Measurements from ENCODE around the gene NIPA2. TPM values are rescaled to one million over a fixed set of nuclear protein-coding genes. Genes with fewer than 3 reads are reported as not detected.
A peak's percentile ranks its signal among the peaks of the same experiment; 100 is the strongest.

The NIPA2 gene
- total RNA-seq, 2 donors from 2014 or later, result 32.0 to 34.5 TPM

DNA sequence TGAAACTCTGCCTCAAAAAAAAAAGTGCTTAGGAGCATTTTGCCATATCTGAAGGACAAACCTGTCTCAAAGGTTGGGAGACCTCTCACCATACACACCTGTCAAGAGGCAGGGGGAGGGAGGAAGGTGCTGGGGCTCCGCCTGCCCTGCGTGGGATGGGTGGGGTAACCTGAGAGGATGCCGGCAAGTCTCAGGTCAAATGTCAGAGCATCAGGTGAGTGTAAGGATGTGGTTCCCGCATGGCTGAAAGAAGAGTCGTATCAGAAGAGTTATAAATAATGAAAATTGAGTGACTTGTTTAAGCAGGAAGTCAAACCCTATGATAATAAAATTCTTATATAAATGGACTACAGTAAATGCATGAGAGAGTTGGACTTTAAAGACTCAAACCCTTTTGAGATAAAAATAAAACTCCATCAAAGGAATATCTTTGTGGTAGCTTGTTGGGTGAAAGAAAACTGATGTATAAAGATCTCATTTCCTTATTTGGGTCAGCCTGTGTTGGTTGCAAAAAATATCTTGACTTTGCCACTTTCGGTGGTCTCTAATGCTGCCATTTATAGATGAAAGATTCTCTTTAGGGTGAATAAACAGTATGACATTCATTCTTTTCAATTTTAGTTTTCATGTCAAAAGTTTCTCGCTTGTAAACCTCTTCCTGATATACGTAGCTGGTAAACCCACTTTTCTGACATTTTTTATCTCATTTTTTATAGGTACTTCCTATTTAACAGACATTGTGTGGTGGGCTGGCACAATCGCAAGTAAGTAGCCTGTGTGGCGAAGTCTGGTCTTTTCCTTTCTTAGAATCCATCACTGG lies 28.2 kb upstream of the NIPA2 start:
- DNase-seq, result no peak
- H3K4me1 Mint-ChIP-seq, result no peaks in the 10 kb centered on the region
- no peaks in the 10 kb centered on the region for H3K27me3 Mint-ChIP-seq
- ATAC-seq, result no peak
- no peak overlapping the region for H3K27ac Mint-ChIP-seq
- H3K9me3 ChIP-seq (ENCODE audit: control insufficient read depth, low read length, poor library complexity, severe bottlenecking), result no peaks in the 10 kb centered on the region
- H3K4me3 Mint-ChIP-seq, result no peak overlapping the region
- no peaks in the 10 kb centered on the region for H3K36me3 Mint-ChIP-seq (ENCODE audit: low read depth)

DNA sequence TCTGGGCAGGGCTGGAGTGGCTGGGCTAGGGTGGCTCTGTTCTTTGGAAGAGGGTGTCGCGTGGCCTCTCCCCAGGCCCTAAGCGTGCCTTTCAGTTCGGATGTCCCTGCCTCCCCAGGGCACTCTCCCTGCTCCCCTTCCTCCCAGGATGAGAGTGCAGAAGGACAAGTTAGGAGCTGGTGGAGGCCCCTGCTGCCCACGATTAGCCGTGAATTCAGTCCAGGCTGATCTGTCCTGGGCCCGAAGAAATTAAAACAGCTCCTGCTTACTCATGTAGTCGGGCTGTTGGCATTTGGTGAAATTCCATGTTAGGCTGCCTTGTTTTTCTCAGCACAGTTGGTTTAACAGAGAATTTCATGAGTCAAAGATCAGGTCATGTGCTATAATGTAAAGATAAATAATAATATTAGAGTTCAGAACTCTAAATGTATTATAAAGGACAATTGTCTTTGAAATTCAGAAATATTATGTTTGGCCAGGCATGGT lies 27.6 kb upstream of the NIPA2 start:
- ATAC-seq, result no peak
- Mint-ChIP-seq H3K4me3 (no peak overlapping the region), H3K4me1 (no peaks in the 10 kb centered on the region), H3K27ac (no peak overlapping the region), H3K36me3 (ENCODE audit: low read depth) (no peaks in the 10 kb centered on the region), H3K27me3 (no peaks in the 10 kb centered on the region)
- H3K9me3 ChIP-seq (ENCODE audit: control insufficient read depth, low read length, poor library complexity, severe bottlenecking), result no peaks in the 10 kb centered on the region
- no peak for DNase-seq

DNA sequence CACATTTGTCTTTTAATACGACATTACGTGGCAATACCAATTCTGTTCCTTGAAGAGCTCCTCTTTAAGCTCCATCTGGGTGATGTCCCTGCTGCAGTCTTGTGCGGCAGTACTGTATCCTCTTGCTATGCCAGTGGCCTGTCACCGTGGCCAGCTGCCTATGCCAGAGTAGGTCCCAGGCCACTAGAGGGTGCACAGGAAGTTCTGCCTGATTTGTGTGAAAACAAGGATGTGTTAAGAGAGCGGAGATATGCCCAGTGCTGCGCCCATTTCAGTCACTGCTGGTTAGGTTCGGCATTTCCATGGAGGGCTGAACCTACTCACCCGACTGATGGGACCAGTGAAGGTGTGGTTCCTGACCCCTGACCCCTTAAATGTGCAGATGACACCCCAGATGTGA lies 26.8 kb upstream of the NIPA2 start:
- H3K4me1 Mint-ChIP-seq, result no peaks in the 10 kb centered on the region
- no peak for ATAC-seq
- no peak for DNase-seq

DNA sequence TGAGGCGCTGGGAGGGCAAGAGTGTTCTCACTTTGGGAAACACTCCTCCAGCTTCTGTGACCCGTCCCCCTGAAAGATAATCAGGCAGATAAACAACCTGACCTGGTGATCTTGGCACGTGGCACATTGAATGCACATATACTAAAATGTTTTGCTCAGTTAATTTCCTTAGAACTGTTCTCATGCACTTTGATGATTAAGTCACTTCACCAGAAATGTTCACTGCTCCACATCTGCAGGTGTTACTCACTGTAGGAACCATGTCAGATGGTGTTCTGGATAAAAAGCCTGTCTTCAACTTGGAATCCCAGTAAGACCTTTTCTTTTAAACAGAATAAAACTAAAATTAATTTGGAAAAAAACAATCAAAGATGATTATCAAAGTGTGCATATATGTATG lies 24.6 kb upstream of the NIPA2 start:
- no peaks in the 10 kb centered on the region for H3K27me3 Mint-ChIP-seq
- H3K36me3 Mint-ChIP-seq (ENCODE audit: low read depth), result no peaks in the 10 kb centered on the region
- H3K9me3 ChIP-seq (ENCODE audit: control insufficient read depth, low read length, poor library complexity, severe bottlenecking), result no peaks in the 10 kb centered on the region
- no peaks in the 10 kb centered on the region for H3K4me1 Mint-ChIP-seq
- H3K27ac Mint-ChIP-seq, result no peak overlapping the region
- H3K4me3 Mint-ChIP-seq, result no peak overlapping the region
- ATAC-seq (no peak), DNase-seq (no peak)

More for the DNA sequence above, 26.8 kb upstream of the NIPA2 start:
- no peaks in the 10 kb centered on the region for H3K27me3 Mint-ChIP-seq
- H3K36me3 Mint-ChIP-seq (ENCODE audit: low read depth), result no peaks in the 10 kb centered on the region
- H3K4me3 Mint-ChIP-seq, result no peak overlapping the region
- H3K27ac Mint-ChIP-seq, result peak overlapping the region; percentile 34
- no peaks in the 10 kb centered on the region for H3K9me3 ChIP-seq (ENCODE audit: control insufficient read depth, low read length, poor library complexity, severe bottlenecking)

DNA sequence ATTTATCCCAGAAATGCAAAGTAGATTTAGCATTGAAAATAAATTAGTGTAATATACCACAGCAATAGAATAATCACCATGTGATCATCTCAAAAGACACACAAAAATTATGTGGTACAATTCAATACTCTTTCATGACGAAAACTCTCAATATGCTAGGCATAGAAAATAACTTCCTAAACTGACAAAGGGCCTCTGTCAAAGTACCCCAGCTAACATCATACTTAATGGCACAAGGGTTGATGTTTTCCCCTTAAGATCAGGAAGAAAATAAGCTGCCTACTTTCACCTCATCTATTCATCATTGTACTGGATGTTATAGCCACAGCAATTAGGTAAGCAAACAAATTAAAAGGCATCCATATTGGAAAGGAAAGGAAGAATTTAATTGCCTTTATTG lies 22.7 kb upstream of the NIPA2 start:
- H3K4me3 Mint-ChIP-seq, result no peak overlapping the region
- ATAC-seq, result no peak
- H3K9me3 ChIP-seq (ENCODE audit: control insufficient read depth, low read length, poor library complexity, severe bottlenecking), result no peaks in the 10 kb centered on the region
- no peaks in the 10 kb centered on the region for H3K36me3 Mint-ChIP-seq (ENCODE audit: low read depth)
- H3K27me3 Mint-ChIP-seq, result no peaks in the 10 kb centered on the region
- no peak for DNase-seq
- no peaks in the 10 kb centered on the region for H3K4me1 Mint-ChIP-seq
- no peak overlapping the region for H3K27ac Mint-ChIP-seq

DNA sequence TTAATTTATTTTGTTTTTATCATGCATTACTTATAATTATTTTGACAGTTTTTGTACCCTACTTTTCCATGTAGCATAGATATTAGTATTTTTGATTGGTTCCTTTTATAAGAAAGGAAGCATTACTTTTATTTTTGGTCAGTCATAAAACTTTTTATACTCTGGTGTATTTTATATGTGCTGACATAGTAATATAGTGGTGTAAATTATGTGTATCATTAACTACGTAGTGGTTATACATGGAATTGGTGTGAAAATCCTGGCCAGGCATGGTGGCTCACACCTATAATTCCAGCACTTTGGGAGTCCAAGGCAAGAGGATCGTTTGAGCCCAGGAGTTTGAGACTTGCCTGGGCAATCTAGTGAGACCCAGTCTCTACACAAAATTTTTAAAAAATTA lies 18.8 kb upstream of the NIPA2 start:
- H3K4me3 Mint-ChIP-seq, result no peak overlapping the region
- H3K4me1 Mint-ChIP-seq, result no peaks in the 10 kb centered on the region
- no peaks in the 10 kb centered on the region for H3K9me3 ChIP-seq (ENCODE audit: control insufficient read depth, low read length, poor library complexity, severe bottlenecking)
- no peak overlapping the region for H3K27ac Mint-ChIP-seq
- peaks cover 6% of the 10 kb centered on the region for H3K36me3 Mint-ChIP-seq (ENCODE audit: low read depth)
- no peaks in the 10 kb centered on the region for H3K27me3 Mint-ChIP-seq
- ATAC-seq (no peak), DNase-seq (no peak)

DNA sequence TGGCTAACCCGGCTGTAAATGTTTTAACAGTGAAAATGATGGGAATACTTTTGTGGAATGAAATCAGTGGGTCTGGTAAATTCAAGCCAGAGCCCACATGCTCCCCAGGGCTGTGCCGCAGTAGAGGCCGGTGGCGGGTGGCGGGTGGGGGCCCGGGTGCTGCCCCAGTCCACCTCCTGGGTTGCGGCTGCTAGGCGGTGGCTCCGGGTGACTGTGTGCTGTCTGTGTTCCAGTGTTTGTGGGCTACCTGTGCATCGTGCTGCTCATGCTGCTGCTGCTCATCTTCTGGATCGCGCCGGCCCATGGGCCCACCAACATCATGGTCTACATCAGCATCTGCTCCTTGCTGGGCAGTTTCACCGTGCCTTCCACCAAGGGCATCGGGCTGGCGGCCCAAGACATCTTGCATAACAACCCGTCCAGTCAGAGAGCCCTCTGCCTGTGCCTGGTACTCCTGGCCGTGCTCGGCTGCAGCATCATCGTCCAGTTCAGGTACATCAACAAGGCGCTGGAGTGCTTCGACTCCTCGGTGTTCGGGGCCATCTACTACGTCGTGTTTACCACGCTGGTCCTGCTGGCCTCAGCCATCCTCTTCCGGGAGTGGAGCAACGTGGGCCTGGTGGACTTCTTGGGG lies 14.9 kb upstream of the NIPA2 start:
- Mint-ChIP-seq H3K27me3 (no peaks in the 10 kb centered on the region), H3K36me3 (ENCODE audit: low read depth) (peaks cover 7% of the 10 kb centered on the region), H3K4me3 (no peak overlapping the region), H3K27ac (no peak overlapping the region), H3K4me1 (no peaks in the 10 kb centered on the region)
- ATAC-seq (no peak), DNase-seq (no peak)
- no peaks in the 10 kb centered on the region for H3K9me3 ChIP-seq (ENCODE audit: control insufficient read depth, low read length, poor library complexity, severe bottlenecking)

DNA sequence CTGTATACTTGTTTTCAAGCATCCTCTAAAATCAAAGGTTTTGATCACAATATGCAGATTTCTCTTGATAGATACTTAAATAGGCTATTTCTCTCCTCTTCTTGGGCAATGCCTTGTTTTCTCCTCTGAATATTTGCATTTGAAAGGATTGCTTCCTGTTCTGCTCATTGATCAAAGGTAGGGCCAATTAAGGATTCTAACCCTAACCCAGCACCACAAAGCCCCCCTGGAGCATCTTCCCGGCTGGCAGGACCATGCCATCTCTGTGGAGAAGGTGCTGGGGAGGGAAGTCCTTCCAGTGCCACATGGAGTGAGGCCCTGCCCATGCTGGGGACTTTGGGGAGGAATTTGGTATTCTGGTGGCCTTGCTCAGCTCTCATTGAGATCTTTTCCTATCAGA lies 11.3 kb upstream of the NIPA2 start:
- no peaks in the 10 kb centered on the region for H3K4me1 Mint-ChIP-seq
- no peaks in the 10 kb centered on the region for H3K9me3 ChIP-seq (ENCODE audit: control insufficient read depth, low read length, poor library complexity, severe bottlenecking)
- no peak for DNase-seq
- ATAC-seq, result no peak
- peaks cover 7% of the 10 kb centered on the region for H3K36me3 Mint-ChIP-seq (ENCODE audit: low read depth)
- H3K27ac Mint-ChIP-seq, result no peak overlapping the region
- H3K27me3 Mint-ChIP-seq, result no peaks in the 10 kb centered on the region
- H3K4me3 Mint-ChIP-seq, result no peak overlapping the region

DNA sequence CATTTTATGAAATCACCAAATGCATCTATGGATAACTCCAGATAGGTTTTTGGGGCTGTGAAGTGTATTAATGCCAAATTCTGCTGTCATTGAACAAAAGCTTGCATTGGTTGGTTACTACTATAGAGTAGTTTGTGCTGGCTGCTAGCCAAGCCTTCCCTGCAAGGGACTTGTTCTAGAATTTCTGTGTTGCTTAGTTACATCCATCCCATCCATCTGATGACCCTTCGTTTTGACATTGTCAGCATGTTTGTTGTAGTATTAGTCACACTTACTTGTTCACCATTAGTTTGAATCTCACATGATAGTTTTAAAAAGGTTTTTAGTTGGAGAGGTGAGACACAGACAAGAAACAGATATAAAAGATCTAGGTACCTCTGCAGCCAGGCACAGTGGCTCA lies 7.0 kb upstream of the NIPA2 start:
- ATAC-seq, result no peak
- Mint-ChIP-seq H3K36me3 (ENCODE audit: low read depth) (peaks cover 4% of the 10 kb centered on the region), H3K4me3 (no peak overlapping the region), H3K27ac (no peak overlapping the region), H3K27me3 (no peaks in the 10 kb centered on the region), H3K4me1 (no peaks in the 10 kb centered on the region)
- no peaks in the 10 kb centered on the region for H3K9me3 ChIP-seq (ENCODE audit: control insufficient read depth, low read length, poor library complexity, severe bottlenecking)
- no peak for DNase-seq

DNA sequence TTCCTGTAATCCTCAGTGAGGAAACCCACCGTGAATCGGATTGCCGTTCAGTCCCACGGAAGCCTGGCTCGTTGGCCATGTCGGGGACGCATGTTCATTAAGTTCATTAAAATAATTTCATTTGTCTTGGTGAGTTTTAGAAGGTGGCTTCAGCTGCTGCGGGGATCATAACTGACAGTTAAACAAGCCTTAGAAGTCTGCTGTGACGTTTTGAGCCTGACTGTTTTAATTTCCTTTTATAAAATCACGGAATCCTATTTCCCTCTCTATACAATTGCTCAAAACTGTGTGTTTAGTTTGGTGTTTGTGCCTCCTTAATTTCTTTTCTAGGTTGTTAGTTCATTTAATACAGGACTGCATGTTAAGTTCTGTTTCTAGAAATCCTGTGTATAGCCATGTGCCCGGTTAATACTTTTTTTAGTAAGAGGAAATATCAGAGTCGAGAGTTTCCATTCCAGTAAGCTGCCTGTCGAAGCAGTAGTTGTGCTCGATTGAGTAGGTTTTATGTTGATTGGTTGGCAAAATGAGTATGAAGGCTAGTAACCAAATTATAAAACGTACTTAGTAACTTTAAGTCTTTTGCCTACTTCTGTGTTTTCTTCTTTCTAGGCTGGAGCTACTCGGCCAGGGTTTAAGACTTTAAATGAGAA lies 705 bp downstream of the NIPA2 start:
- Mint-ChIP-seq H3K27me3 (no peaks in the 10 kb centered on the region), H3K4me1 (peaks cover 25% of the 10 kb centered on the region), H3K4me3 (peak overlapping the region; percentile 92), H3K27ac (peak overlapping the region; percentile 93), H3K36me3 (ENCODE audit: low read depth) (peaks cover 4% of the 10 kb centered on the region)
- ATAC-seq, result no peak
- H3K9me3 ChIP-seq (ENCODE audit: control insufficient read depth, low read length, poor library complexity, severe bottlenecking), result no peaks in the 10 kb centered on the region
- no peak for DNase-seq

DNA sequence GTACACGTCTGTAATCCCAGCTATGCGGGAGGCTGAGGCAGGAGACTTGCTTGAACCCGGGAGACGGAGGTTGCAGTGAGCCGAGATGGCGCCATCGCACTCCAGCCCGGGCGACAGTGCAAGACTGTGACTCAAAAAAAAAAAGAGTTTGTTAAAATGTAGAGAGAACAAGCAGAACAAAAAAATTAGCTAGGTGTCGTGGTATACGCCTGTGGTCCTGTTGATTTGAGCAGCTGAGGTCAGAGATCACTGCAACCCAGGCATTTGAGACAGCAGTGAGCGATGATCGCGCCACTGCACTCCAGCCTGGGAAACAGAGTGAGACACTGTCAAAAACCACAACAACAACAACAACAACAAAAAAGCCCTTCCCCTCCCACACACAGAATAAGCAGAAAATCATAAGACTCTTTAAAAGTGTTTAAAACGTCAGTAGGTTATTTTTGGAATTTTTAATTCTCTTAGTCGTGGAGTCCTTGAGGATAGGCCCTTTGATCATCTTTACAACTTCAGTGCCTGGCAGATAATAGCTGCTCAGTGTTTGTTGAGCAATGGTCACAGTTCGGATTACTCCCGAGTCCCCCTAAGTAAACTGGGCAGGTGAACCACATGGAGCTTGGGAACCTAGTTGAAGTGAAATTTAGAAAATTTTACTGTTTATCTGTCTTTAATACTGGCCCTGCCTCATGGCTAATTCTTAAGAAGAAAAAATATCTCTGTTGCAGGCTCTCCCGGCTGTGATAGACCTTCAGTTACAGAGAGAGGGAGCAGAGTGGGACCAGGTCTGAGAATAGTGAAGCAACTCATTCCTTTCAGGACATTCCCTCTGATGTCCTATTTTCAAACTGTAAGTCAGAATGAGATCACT lies 6.2 kb downstream of the NIPA2 start:
- Mint-ChIP-seq H3K27ac (peak overlapping the region; percentile 71), H3K36me3 (ENCODE audit: low read depth) (peaks cover 4% of the 10 kb centered on the region), H3K4me3 (no peak overlapping the region), H3K4me1 (peaks cover 33% of the 10 kb centered on the region), H3K27me3 (no peaks in the 10 kb centered on the region)
- ATAC-seq (no peak), DNase-seq (no peak)
- no peaks in the 10 kb centered on the region for H3K9me3 ChIP-seq (ENCODE audit: control insufficient read depth, low read length, poor library complexity, severe bottlenecking)

DNA sequence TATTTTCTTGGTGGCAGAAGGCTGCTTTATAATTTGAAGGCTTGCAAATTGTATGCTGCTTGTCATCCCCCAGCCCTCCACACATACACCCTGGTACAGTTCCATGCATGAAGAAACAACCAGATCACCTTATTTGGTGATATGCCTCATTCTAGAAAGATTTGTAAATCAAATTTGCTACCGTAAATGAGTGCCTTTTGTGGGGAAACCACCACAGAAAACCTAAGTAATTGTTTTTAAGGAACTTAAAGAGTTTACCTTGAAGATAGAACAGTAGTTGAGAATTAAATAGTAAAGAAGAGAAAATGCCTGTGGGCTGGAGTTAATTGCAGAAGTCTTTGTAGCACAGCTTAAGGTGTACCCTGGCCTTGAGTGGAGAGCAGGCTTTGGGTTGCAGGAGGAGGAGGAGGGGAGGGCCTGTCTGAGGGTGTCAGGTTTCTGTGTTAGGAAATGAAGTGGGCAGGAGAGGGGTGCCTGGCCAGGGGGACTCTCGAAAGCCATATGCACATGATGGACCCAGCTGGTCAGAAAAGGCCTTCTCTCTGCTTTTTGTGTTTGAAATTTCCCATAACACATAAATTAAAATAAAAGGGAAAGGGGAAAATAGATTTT lies 6.9 kb downstream of the NIPA2 start:
- DNase-seq (no peak), ATAC-seq (no peak)
- H3K9me3 ChIP-seq (ENCODE audit: control insufficient read depth, low read length, poor library complexity, severe bottlenecking), result no peaks in the 10 kb centered on the region
- H3K4me1 Mint-ChIP-seq, result peaks cover 31% of the 10 kb centered on the region
- H3K4me3 Mint-ChIP-seq, result no peak overlapping the region
- peaks cover 4% of the 10 kb centered on the region for H3K36me3 Mint-ChIP-seq (ENCODE audit: low read depth)
- H3K27ac Mint-ChIP-seq, result peak overlapping the region; percentile 71
- H3K27me3 Mint-ChIP-seq, result no peaks in the 10 kb centered on the region
